Fibroblast of lung (primary cell): ENCODE results near the gene PIGR. TPM values are rescaled to one million over a fixed set of nuclear protein-coding genes. Genes with fewer than 3 reads are reported as not detected.

ENCODE experiments used
- DNase-seq, 2 donors: peaks; one replicate each; pipeline versions ENCODE4 v3.0.0 to v3.0.0-alpha.2; 2010; ENCODE audit warnings: low read depth in 2 of 2
- H2AFZ ChIP-seq: 2 replicates; pipeline ENCODE4 v1.5.1; 2012; ENCODE audit warnings: low read length, control low read depth, inconsistent platforms
- H3K27ac ChIP-seq: 2 replicates; pipeline ENCODE4 v1.5.1; 2011; ENCODE audit warnings: low read length, control low read depth; ENCODE audit not compliant: insufficient read depth
- H3K27me3 ChIP-seq: 2 replicates; pipeline ENCODE4 v1.5.1; 2011; ENCODE audit warnings: mild to moderate bottlenecking, low read length; ENCODE audit not compliant: control insufficient read depth, insufficient read depth
- H3K36me3 ChIP-seq: 2 replicates; pipeline ENCODE4 v1.5.1; 2011; ENCODE audit warnings: low read length; ENCODE audit not compliant: control insufficient read depth, insufficient read depth
- H3K4me1 ChIP-seq: 2 replicates; pipeline ENCODE4 v1.5.1; 2011; ENCODE audit warnings: low read length; ENCODE audit not compliant: control insufficient read depth, insufficient read depth; ENCODE audit errors: extremely low read depth
- H3K4me2 ChIP-seq: 2 replicates; pipeline ENCODE4 v1.5.1; 2011; ENCODE audit warnings: low read length, control low read depth; ENCODE audit not compliant: insufficient read depth; ENCODE audit errors: extremely low read depth
- H3K4me3 ChIP-seq, 4 experiments: fragments of 200-600 bp in 1 of 4; sonication (generic) in 1 of 4; replicated peaks in 1 of 4; 2 replicates each; pipeline ENCODE4 v1.5.1; 2011 to 2016; ENCODE audit warnings: low read length in 4 of 4, low read depth in 3 of 4, mild to moderate bottlenecking in 3 of 4, control low read depth in 2 of 4, inconsistent platforms in 1 of 4, mixed read lengths in 1 of 4; ENCODE audit not compliant: insufficient read depth in 1 of 4; ENCODE audit errors: control extremely low read depth in 1 of 4
- H3K79me2 ChIP-seq: 2 replicates; pipeline ENCODE4 v1.5.1; 2012; ENCODE audit warnings: mild to moderate bottlenecking, low read length, inconsistent platforms; ENCODE audit not compliant: control insufficient read depth, insufficient read depth
- H3K9ac ChIP-seq: 2 replicates; pipeline ENCODE4 v1.5.1; 2011; ENCODE audit warnings: mild to moderate bottlenecking, low read length, control low read depth; ENCODE audit not compliant: insufficient read depth
- H3K9me3 ChIP-seq: 2 replicates; pipeline ENCODE4 v1.5.1; 2012; ENCODE audit warnings: low read depth, low read length; ENCODE audit not compliant: control insufficient read depth, insufficient read depth
- H4K20me1 ChIP-seq: 2 replicates; pipeline ENCODE4 v1.5.1; 2011; ENCODE audit warnings: low read length; ENCODE audit not compliant: control insufficient read depth, insufficient read depth; ENCODE audit errors: extremely low read depth
- EZH2 ChIP-seq: IDR thresholded peaks from 2 replicates; pipeline ENCODE4 v1.5.1; 2012; ENCODE audit warnings: low read length, control low read depth, mild to moderate bottlenecking; ENCODE audit errors: missing control alignments
- polyA plus RNA-seq, 2 donors: library from polyadenylated mRNA; depleted of rRNA in 1 of 2; stranded (reverse) in 1 of 2; unstranded in 1 of 2; fragments of >200 nt; gene quantifications; 2 replicates each; pipeline ENCODE4 v1.2.1, GENCODE V29; 2011 to 2012; ENCODE audit warnings: missing spikeins in 1 of 2
- total RNA-seq: library from RNA; depleted of rRNA; stranded (reverse); fragments of >200 nt; gene quantifications from 2 replicates; pipeline ENCODE4 v1.2.1, GENCODE V29; 2014
- TF ChIP-seq, protein P1 (sequence below), 2 donors: IDR thresholded peaks in 1 of 2; conservative IDR thresholded peaks in 1 of 2; 1 replicate in 1 of 2; 2 replicates in 1 of 2; pipeline ENCODE4 v1.5.1; 2011 to 2012; ENCODE audit warnings: low read length in 2 of 2, control low read depth in 1 of 2, inconsistent platforms in 1 of 2, low read depth in 1 of 2, mild to moderate bottlenecking in 1 of 2

The PIGR gene
- total and polyA plus RNA-seq, 2 donors (not counting 1 experiment from before 2014, with no cell fraction given) = not detected

DNA sequence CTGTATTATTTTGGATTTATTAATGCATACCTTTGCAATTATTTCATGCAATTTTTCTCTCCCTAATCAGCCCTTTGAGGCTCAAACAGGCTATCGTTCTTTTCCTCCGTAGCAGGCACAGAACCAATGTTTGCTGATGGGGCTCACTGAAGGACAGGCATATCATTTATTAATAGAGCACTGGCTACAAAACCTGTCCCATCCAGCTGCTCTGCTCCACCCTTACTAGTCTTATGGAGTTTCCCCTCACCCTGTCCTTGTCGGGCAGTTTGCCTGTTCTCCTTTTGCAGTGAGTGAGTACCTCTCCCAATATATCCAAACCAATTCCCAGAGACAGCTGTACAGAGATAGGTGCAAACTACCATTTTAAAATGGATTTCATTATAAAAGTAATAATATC, 40.6 kb upstream of the PIGR start:
- TF ChIP-seq, protein P1, sequence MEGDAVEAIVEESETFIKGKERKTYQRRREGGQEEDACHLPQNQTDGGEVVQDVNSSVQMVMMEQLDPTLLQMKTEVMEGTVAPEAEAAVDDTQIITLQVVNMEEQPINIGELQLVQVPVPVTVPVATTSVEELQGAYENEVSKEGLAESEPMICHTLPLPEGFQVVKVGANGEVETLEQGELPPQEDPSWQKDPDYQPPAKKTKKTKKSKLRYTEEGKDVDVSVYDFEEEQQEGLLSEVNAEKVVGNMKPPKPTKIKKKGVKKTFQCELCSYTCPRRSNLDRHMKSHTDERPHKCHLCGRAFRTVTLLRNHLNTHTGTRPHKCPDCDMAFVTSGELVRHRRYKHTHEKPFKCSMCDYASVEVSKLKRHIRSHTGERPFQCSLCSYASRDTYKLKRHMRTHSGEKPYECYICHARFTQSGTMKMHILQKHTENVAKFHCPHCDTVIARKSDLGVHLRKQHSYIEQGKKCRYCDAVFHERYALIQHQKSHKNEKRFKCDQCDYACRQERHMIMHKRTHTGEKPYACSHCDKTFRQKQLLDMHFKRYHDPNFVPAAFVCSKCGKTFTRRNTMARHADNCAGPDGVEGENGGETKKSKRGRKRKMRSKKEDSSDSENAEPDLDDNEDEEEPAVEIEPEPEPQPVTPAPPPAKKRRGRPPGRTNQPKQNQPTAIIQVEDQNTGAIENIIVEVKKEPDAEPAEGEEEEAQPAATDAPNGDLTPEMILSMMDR (conservative IDR thresholded peaks at IDR 0.05 in 1 of 2, IDR thresholded peaks at IDR 0.05 in 1 of 2; ENCODE audit: low read depth in 1 of 2, low read length in 2 of 2) = no peak
- TF ChIP-seq EZH2 = no peak
- Histone ChIP-seq H3K4me2 (no peak overlapping the region), H3K9me3 (no peaks in the 10 kb centered on the region), H2AFZ (no peak overlapping the region), H3K36me3 (no peaks in the 10 kb centered on the region), H4K20me1 (no peaks in the 10 kb centered on the region), H3K27ac (no peak overlapping the region), H3K27me3 (peaks cover 12% of the 10 kb centered on the region), H3K4me1 (no peaks in the 10 kb centered on the region), H3K9ac (no peak overlapping the region), H3K79me2 (no peaks in the 10 kb centered on the region), H3K4me3 (no peak overlapping the region)
- DNase-seq = no peak

DNA sequence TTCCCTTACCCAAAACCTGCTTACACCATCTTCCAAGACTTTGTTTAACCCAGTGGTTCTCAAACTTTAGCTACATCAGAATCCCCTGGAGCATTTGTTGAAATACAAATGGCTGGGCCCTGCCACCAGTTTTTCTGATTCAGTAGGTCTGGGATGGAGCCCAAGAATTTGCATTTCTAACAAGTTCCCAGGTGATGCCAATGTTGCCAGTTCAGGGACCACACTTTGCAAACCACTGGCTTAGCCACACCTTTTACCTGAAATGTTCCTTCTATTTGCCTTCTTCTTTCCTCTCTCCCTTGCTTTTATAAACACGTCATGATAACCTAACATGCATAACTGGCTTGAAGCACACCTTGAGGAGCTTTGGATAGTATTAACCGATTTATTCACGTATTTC, 40.1 kb upstream of the PIGR start:
- H2AFZ ChIP-seq = no peak overlapping the region
- H3K4me1 ChIP-seq = no peaks in the 10 kb centered on the region
- H4K20me1 ChIP-seq = no peaks in the 10 kb centered on the region
- peaks cover 12% of the 10 kb centered on the region for H3K27me3 ChIP-seq
- DNase-seq = no peak
- H3K4me2 ChIP-seq = no peak overlapping the region
- no peak overlapping the region for H3K4me3 ChIP-seq
- H3K9ac ChIP-seq = no peak overlapping the region
- H3K36me3 ChIP-seq = no peaks in the 10 kb centered on the region
- TF ChIP-seq, protein P1 (conservative IDR thresholded peaks at IDR 0.05 in 1 of 2, IDR thresholded peaks at IDR 0.05 in 1 of 2; ENCODE audit: low read depth in 1 of 2, low read length in 2 of 2) = no peak
- TF ChIP-seq EZH2 = no peak
- no peaks in the 10 kb centered on the region for H3K79me2 ChIP-seq
- no peak overlapping the region for H3K27ac ChIP-seq
- no peaks in the 10 kb centered on the region for H3K9me3 ChIP-seq

DNA sequence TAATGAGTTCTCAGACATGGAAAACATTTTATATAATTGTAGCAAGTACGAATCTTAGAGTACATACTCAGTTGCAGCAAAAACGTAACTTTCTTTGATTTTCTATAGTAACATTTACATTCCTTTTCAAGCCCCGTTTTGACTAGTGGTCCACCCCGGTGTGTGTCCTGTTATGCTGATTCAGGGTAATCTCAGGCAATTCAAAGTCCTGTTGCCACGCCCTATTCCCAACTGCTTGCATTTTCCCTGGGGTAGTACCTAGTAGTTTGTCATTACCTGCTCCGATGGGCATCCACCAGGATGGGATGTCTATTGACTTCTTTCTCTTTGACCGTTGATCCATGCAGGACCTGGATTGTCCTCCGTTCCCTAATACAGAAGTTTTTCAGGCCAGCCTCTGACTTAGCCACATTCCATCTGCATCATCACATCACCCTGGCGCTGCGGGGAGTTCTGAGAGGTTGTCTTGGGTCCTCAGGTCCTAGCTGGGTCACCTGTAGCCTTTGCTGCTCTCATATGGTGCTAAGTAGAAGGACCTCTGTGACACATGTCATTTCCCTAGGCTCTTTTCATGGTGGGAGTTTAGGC, 39.0 kb upstream of the PIGR start:
- no peaks in the 10 kb centered on the region for H3K36me3 ChIP-seq
- H3K27ac ChIP-seq = no peak overlapping the region
- H3K27me3 ChIP-seq = peaks cover 15% of the 10 kb centered on the region
- no peaks in the 10 kb centered on the region for H3K79me2 ChIP-seq
- no peak for DNase-seq
- no peak overlapping the region for H3K4me3 ChIP-seq
- TF ChIP-seq, protein P1 (conservative IDR thresholded peaks at IDR 0.05 in 1 of 2, IDR thresholded peaks at IDR 0.05 in 1 of 2; ENCODE audit: low read depth in 1 of 2, low read length in 2 of 2) = no peak
- no peak for TF ChIP-seq EZH2
- H3K4me1 ChIP-seq = no peaks in the 10 kb centered on the region
- H3K9ac ChIP-seq = no peak overlapping the region
- no peak overlapping the region for H2AFZ ChIP-seq
- H4K20me1 ChIP-seq = no peaks in the 10 kb centered on the region
- H3K4me2 ChIP-seq = no peak overlapping the region
- no peaks in the 10 kb centered on the region for H3K9me3 ChIP-seq
